ENCODE measurements around the gene SHTN1.

SHTN1 gene

DNA sequence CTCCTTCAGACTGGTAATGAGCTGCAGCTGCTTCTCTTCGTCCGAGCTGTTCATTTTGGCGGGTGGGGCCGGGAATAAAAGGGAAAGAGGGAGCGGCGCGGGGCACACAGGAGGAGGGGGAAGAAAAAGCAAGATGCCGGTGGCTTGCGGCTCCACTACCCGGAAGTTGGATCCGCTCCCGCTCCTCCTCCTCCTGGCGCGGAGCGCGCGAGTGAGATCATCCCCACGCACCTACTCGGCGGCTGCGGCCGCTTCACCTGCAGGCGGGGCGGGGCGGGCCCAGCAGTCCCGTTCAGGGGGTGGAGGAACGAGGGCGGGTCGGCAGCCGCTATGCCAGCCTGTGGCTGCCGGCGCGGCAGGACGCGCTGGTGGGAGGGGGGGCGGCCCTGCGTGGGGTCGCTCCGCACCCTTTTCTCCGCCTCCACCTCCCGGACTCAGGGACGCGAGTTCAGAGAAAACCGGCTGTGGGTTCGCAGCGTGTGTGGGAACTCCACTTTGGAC lies at the start of gene SHTN1:
Gene SHTN1 (minus strand): TSS at position 162 of the 501 bp plus-strand sequence. CDS start 108 bp downstream, at position 54.
- peak; percentile 91 for DNase-seq (ENCODE audit: low spot score)

DNA sequence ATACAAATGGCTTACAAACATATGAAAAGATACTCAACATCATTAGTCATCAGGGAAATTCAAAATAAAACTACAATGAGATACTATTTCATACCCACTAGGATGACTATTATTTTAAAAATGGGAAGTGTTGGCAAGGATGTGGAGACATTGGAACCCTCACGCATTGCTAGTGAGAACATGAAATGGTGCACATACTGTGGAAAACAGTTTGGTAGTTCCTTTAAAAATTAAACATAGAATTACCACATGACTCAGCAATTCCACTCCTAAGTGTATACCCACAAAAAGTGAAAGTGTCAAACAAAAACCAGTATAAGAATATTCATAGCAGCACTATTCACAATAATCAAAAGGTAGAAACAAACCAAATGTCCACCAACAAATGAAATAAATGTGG lies 48.5 kb upstream of the SHTN1 start:
- DNase-seq (ENCODE audit: low spot score) = no peak

DNA sequence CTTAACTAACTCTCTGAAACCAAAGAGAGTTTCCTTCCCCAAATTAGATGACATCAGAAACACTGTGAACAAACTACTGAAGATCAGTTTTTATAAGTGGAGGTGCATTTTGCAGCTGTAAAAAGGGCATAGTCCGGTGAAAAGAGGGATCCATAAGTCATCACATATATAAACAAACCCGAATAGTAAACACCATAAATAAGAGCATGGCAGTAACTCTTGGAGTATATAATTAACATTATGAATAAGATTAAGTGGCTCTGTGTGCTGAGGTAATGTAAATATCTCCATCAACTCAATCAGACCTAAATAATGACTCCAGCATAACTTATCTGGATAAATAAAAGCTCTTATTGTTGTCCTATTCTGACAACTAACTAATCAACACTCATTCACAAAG lies 43.0 kb upstream of the SHTN1 start:
- DNase-seq (ENCODE audit: low spot score) = no peak

- DNase-seq (ENCODE audit: low spot score) = no peak
Measured at GRCh38 chr10:117016266-117016665, 11.3 kb upstream of the SHTN1 start.

DNA sequence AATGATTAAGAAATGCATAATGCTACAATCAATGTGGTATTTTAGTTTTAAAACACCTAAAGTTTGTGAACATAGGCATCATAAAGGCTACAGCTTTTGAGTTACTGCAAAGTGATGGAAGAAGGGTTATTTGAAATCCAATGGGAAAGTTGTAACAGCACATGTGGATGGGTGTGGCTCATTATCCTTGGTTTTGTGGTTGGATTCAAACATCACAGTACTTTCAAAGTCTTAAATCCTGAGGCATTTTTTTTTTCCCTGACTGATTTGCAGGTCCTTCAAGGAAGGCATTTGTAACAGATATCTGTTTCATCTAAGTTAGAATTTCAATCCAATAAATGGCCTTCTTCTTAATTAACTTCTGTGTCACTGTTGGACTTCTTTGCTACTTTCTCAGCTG lies 9.8 kb upstream of the SHTN1 start:
- no peak for DNase-seq (ENCODE audit: low spot score)

DNA sequence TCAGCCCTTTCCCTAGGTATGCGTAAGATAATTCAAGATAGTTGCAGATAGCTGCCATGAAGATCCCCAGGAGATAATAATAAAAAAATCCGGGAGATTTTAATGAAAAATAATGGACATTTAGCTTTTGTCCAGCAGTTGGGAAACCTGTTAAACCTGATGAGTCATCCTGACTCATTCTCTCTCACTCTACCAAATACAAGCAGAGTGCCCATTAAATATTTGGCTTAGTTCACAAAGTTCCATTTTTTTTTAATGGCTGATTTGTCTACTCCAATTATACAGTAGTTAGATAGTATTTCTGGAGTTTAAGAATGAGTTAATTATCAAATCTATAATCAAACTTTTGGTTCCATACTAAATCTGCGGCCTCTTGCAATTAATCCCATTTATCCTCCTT lies 2.1 kb upstream of the SHTN1 start:
- peak; percentile 76 for DNase-seq (ENCODE audit: low spot score)

DNA sequence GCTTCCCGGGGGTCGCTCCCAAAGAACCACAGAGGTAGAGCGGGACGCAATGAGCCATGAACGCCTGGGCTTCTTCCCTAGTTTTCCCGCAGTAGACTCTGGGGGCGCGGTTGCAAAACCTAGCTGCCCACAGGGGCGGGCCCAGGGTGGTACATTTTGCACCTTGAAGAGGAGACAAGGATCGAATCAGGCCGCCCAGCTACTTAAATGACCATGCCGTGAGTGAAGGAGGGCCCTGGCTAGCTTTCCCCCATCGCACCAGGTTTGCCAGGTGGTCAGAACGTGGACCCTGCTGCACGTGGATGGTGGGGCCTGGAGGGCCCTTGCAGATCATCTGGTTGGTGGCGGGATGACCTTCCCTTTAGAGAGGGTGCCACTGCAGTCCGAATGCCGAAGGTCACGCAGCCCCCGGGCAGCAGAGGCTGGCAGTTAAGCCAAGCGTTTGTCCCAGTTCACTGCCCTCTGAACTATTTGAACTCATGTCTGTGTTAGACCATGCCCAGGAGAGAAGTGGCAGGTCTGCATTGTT lies 604 bp upstream of the SHTN1 start:
- DNase-seq (ENCODE audit: low spot score) = peak; percentile 45

DNA sequence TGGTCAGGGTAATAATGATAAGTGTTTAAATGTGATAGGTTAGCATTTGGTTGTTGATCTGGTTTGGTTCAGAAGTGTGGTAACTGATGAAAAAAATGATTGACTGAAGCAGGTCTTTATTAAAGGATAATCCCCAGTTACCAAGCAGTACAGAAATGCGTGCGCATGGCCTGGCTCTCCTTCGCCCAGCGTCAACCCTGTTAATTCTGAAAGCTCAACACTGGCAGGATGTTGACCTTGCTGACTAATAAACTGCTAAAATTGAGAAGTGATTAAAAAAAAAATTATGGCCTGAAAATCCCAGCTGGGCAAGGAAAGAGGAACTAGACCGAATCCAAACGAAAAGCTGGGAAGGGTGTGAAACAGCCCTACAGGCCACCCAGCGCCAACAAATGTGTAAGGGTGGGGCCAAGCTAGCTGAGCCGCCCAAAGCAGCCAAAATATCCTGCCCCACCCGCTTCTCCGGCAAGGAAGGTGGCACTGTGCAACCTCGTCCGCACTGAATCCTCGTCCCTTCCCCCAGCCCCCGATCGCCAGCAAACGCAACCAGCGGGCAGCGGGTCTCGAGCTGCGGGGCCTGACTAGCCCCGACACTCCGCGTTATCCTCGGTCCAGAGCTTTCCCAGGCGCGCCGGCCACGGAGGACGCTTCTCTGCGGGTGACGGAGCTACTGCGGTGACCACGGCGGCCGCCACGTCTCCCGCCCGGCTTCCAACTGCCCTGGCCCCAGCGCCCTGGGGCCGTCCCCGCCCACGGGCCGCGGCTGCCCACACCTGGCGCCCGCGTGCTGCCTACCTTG lies 561 bp downstream of the SHTN1 start:
- DNase-seq (ENCODE audit: low spot score) = peak; percentile 75

DNA sequence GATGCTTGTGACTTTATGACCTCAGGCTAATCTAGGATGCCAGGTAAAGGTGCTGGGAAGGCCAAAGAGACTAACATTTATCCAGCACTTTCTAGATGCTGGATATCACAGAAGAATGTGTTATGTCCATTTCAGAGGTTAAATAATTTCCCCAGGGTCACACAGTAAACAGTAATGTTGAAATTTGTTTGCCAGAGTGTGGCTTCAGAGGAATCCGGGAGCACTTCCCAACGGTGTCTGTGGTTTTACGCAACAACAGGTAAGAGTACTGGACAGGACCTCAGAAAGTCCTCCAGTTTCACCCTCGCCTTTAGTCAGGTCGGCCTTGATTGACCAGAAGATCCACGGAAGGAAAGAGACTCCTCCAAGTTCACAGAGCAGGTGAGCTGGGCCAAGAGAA lies 1.7 kb downstream of the SHTN1 start:
- DNase-seq (ENCODE audit: low spot score) = peak; percentile 45

DNA sequence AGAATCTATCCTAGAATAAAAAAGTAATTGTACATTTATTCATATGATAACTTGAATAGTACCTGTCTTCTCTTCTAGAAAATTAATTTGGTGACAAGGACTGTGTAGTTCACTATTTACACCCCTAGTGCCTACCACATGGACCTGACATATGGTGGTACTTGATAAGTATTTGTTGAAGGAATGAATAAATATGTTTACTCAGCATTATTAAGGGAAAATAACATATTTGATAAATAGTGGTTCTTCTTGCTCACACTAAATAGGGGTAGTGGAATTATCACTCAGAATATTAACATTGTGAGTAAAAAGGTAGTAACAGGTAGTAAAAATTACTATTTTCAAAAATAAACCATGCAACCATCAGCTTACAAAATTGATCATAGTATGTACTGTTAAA lies 2.8 kb downstream of the SHTN1 start:
- DNase-seq (ENCODE audit: low spot score) = no peak

- no peak for DNase-seq (ENCODE audit: low spot score)
Measured at GRCh38 chr10:117001144-117001543, 3.8 kb downstream of the SHTN1 start.

- DNase-seq (ENCODE audit: low spot score) = no peak
Measured at GRCh38 chr10:117000580-117000979, 4.4 kb downstream of the SHTN1 start.

GRCh38 chr10:116998172-116998571 lies 6.8 kb downstream of the SHTN1 start:
- DNase-seq (ENCODE audit: low spot score) = no peak

- DNase-seq (ENCODE audit: low spot score) = no peak
Measured at GRCh38 chr10:116997015-116997414, 8.0 kb downstream of the SHTN1 start.

DNA sequence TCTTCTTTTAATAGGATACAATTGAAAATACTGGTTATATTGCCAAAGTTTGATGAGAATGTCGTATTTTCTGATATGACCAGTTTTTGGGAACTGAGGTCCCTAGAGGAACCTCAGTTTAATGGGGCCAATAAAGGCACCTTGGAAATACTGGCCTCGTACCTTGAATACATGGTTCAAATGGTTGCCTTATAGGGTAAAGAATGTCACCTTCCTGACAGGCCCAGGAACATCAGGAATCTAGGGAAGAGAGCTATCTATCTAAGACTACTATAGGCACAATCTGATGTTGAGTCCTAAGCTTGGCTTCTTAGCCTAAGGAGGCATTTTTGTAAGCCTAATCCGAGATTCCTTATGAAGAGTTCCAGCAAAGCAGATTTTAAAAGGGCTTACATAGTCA lies 9.3 kb downstream of the SHTN1 start:
- no peak for DNase-seq (ENCODE audit: low spot score)

DNA sequence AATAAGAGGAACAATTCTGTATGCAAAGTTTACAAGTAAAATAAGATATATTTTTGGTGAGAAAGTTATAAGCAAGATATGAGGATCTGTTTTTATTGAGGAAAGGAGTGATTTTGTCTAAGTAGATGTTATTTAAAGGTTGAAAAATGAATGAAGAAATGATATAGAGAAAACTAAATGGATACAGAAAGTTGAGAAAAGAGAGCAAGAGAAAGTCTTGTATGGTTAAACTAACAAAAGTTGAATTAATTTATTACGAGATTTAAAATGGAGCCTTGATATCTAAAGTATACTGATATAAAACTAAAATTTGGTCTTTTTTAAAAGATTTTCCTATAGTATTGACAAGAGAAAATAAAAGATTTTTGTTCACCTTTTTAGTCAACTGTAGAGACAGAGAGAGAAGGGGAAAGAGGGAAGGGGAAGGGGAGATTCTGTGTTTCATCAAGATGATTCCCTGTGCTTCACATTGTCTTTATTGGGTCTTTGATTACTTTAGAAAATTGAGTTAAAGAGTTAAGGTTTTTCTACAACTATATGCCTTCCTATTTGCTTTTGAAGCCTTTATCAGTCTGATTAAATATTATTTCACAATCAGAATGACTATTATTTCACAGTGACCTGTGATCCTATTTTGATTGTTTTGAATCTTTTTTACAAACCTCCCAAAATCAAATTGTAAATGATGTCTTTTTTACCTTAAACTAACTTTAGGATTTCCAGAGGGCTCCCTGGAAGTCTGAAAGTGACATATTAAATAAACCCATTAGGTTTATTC lies 10.7 kb downstream of the SHTN1 start:
- no peak for DNase-seq (ENCODE audit: low spot score)

GRCh38 chr10:116993610-116994009 lies 11.4 kb downstream of the SHTN1 start:
- no peak for DNase-seq (ENCODE audit: low spot score)

- no peak for DNase-seq (ENCODE audit: low spot score)
Measured at GRCh38 chr10:116992183-116992582, 12.8 kb downstream of the SHTN1 start.

- no peak for DNase-seq (ENCODE audit: low spot score)
Measured at GRCh38 chr10:116990276-116990800, 14.6 kb downstream of the SHTN1 start.

GRCh38 chr10:116989439-116989838 lies 15.5 kb downstream of the SHTN1 start:
- no peak for DNase-seq (ENCODE audit: low spot score)

- no peak for DNase-seq (ENCODE audit: low spot score)
Measured at GRCh38 chr10:116988311-116988710, 16.7 kb downstream of the SHTN1 start.

GRCh38 chr10:116985611-116986010 lies 19.4 kb downstream of the SHTN1 start:
- DNase-seq (ENCODE audit: low spot score) = no peak
